K562 (cell line): ENCODE measurements around the gene PAF1. TPM values are rescaled to one million over a fixed set of nuclear protein-coding genes. Genes with fewer than 3 reads are reported as not detected.

Experiments used
- ATF1 ChIP-seq, 2 experiments: fragments of 450-650 bp in 1 of 2; IDR thresholded peaks; 2 replicates each; pipeline ENCODE4 v1.6.1; 2016; ENCODE audit warnings: missing compliant biosample characterization in 1 of 2, missing genetic modification characterization in 1 of 2
- EP400 ChIP-seq: fragments of 450-650 bp; IDR thresholded peaks from 2 replicates; pipeline ENCODE4 v1.6.1; 2017; ENCODE audit warnings: antibody characterized with exemption, mild to moderate bottlenecking, moderate library complexity
- EWSR1 ChIP-seq: fragments of 450-650 bp; IDR thresholded peaks from 2 replicates; pipeline ENCODE4 v1.6.1; 2018; ENCODE audit warnings: borderline replicate concordance, mild to moderate bottlenecking, low read depth, moderate library complexity; ENCODE audit not compliant: partially characterized antibody
- EZH2 ChIP-seq: IDR thresholded peaks from 2 replicates; pipeline ENCODE4 v1.6.1; 2012; ENCODE audit warnings: low read depth, mild to moderate bottlenecking, inconsistent platforms, low read length, borderline replicate concordance
- FOXA3 ChIP-seq, 2 experiments: fragments of 450-650 bp in 1 of 2; sonication (generic) in 1 of 2; formaldehyde crosslinking; IDR thresholded peaks in 1 of 2; conservative IDR thresholded peaks in 1 of 2; 2 replicates each; pipeline versions ENCODE4 v1.4.0 to v1.8.0; 2020 to 2022; ENCODE audit warnings: mild to moderate bottlenecking in 2 of 2, missing genetic modification reagents in 1 of 2
- JUNB ChIP-seq: fragments of 450-650 bp; formaldehyde crosslinking; conservative IDR thresholded peaks from 2 replicates; pipeline ENCODE4 v1.4.0; 2020; ENCODE audit warnings: mild to moderate bottlenecking
- LCOR ChIP-seq: sonication (generic); formaldehyde crosslinking; IDR thresholded peaks from 2 replicates; pipeline ENCODE4 v1.8.0; 2022; ENCODE audit warnings: mild to moderate bottlenecking, missing genetic modification reagents
- MCM7 ChIP-seq, 2 experiments: fragments of 450-650 bp; IDR thresholded peaks; 2 replicates each; pipeline ENCODE4 v1.6.1; 2016 to 2018
- NEUROD1 ChIP-seq: fragments of 150-350 bp; IDR thresholded peaks from 2 replicates; pipeline ENCODE4 v1.6.1; 2014; ENCODE audit warnings: borderline replicate concordance, low read length, low read depth; ENCODE audit not compliant: partially characterized antibody
- NR2F6 ChIP-seq: fragments of 450-650 bp; formaldehyde crosslinking; IDR thresholded peaks from 2 replicates; pipeline ENCODE4 v1.4.0; 2020; ENCODE audit warnings: mild to moderate bottlenecking
- PCBP2 ChIP-seq: fragments of 200-400 bp; formaldehyde crosslinking; IDR thresholded peaks from 2 replicates; pipeline ENCODE4 v1.6.1; 2018; ENCODE audit warnings: low read length, low read depth, mild to moderate bottlenecking, moderate library complexity; ENCODE audit not compliant: poor library complexity, severe bottlenecking
- STAT5A ChIP-seq: IDR thresholded peaks from 2 replicates; pipeline ENCODE4 v1.6.1; 2012; ENCODE audit warnings: low read length, inconsistent platforms, borderline replicate concordance
- TOE1 ChIP-seq, 2 experiments: fragments of 450-650 bp in 1 of 2; sonication (generic) in 1 of 2; formaldehyde crosslinking in 1 of 2; IDR thresholded peaks; 2 replicates each; pipeline versions ENCODE4 v1.7.1 to v1.8.0; 2016 to 2022; ENCODE audit warnings: borderline replicate concordance in 2 of 2, mild to moderate bottlenecking in 2 of 2, antibody characterized with exemption in 1 of 2, inconsistent platforms in 1 of 2, low read depth in 1 of 2, missing genetic modification reagents in 1 of 2, moderate library complexity in 1 of 2
- WHSC1 ChIP-seq: IDR thresholded peaks from one replicate; pipeline ENCODE4 v1.6.1; 2012; ENCODE audit warnings: low read length, control low read depth, inconsistent platforms
- ZNF232 ChIP-seq: sonication (generic); formaldehyde crosslinking; IDR thresholded peaks from 2 replicates; pipeline ENCODE4 v1.8.0; 2022; ENCODE audit warnings: mild to moderate bottlenecking, missing genetic modification reagents
- ZNF239 ChIP-seq: fragments of 250-450 bp; sonication (Bioruptor Pico); IDR thresholded peaks from 2 replicates; pipeline ENCODE4 v1.4.0; 2020; ENCODE audit warnings: mild to moderate bottlenecking
- polyA plus RNA-seq, 8 experiments: library from polyadenylated mRNA; depleted of rRNA in 4 of 8; stranded (reverse) in 5 of 8; unstranded in 3 of 8; fragments of >200 nt; fragmentation: Nextera tagmentation in 2 of 8; fragmentation: Illumina TruSeq in 1 of 8; extraction: Ambion mirVana in 2 of 8; extraction: Trizol in 1 of 8; gene quantifications; 2 replicates each; pipeline versions ENCODE4 v1.2.1 to v1.2.3, GENCODE V29; 2011 to 2014; ENCODE audit warnings: inconsistent platforms in 1 of 8, missing spikeins in 1 of 8
- total RNA-seq, 7 experiments: library from RNA; depleted of rRNA in 6 of 7; stranded (reverse); fragments of >200 nt in 6 of 7; fragmentation: Illumina TruSeq in 2 of 7; extraction: Trizol in 2 of 7; gene quantifications; 2 replicates each; pipeline versions ENCODE4 v1.2.1 to v1.2.3, GENCODE V29; 2011 to 2021; ENCODE audit warnings: low replicate concordance in 1 of 7
- TF ChIP-seq, protein P1 (sequence below): fragments of 150-350 bp; IDR thresholded peaks from 2 replicates; pipeline ENCODE4 v1.6.1; 2014; ENCODE audit warnings: low read depth, mild to moderate bottlenecking, low read length, borderline replicate concordance
- TF ChIP-seq, protein P2 (sequence below): fragments of 450-650 bp; formaldehyde crosslinking; IDR thresholded peaks from 2 replicates; pipeline ENCODE4 v1.4.0; 2022; ENCODE audit warnings: mild to moderate bottlenecking, moderate library complexity
- TF ChIP-seq, protein P3 (sequence below): fragments of 250-450 bp; sonication (Bioruptor Pico); IDR thresholded peaks from 2 replicates; pipeline ENCODE4 v1.9.0; 2021; ENCODE audit warnings: mild to moderate bottlenecking
- TF ChIP-seq, protein P4 (sequence below): fragments of 250-450 bp; sonication (Bioruptor Pico); IDR thresholded peaks from 2 replicates; pipeline ENCODE4 v1.4.0; 2020; ENCODE audit warnings: mild to moderate bottlenecking, moderate library complexity

The PAF1 gene
- total and polyA plus RNA-seq, 9 of the 15 experiments (the other 6 are each of a cell fraction or from before 2014, with no cell fraction given) = 1.5 to 45.0 (median 33.8) TPM

DNA sequence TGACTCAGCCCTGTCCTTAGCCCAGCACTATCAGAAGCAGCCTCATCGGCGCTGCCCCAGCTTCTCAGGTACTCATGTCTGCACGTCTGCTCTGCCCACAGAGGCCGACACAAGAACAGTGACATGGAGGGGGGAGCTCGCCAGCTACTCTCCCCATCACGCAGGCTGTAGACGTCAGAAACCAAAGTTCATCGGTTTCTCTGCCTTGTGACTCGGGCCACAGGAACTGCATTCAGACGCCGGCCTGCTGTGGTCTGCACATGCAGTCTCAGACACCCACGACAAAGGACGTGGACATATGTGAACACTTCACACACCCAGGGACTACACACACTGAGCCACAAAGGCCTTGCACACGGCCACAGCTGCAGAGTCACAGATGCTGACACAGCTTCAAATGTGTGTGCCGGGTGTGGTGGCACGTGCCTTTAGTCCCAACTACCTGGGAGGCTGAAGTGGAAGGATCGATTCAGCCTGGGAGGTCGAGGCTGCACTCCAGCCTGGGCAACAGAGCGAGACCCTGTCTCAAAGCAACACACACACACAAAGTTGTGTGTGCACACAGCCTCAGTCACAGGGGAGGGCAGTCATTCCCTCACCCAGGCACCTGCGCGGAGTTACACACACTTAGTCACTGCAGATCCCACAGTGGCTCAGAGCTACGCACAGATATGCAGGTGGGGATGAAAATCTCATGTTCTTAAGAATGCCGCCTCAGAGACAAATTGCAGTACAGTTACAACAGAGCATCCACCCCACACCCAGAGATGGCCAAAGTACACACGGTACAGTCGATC lies 10.8 kb upstream of the PAF1 start (continued):
- TF ChIP-seq, protein P1, sequence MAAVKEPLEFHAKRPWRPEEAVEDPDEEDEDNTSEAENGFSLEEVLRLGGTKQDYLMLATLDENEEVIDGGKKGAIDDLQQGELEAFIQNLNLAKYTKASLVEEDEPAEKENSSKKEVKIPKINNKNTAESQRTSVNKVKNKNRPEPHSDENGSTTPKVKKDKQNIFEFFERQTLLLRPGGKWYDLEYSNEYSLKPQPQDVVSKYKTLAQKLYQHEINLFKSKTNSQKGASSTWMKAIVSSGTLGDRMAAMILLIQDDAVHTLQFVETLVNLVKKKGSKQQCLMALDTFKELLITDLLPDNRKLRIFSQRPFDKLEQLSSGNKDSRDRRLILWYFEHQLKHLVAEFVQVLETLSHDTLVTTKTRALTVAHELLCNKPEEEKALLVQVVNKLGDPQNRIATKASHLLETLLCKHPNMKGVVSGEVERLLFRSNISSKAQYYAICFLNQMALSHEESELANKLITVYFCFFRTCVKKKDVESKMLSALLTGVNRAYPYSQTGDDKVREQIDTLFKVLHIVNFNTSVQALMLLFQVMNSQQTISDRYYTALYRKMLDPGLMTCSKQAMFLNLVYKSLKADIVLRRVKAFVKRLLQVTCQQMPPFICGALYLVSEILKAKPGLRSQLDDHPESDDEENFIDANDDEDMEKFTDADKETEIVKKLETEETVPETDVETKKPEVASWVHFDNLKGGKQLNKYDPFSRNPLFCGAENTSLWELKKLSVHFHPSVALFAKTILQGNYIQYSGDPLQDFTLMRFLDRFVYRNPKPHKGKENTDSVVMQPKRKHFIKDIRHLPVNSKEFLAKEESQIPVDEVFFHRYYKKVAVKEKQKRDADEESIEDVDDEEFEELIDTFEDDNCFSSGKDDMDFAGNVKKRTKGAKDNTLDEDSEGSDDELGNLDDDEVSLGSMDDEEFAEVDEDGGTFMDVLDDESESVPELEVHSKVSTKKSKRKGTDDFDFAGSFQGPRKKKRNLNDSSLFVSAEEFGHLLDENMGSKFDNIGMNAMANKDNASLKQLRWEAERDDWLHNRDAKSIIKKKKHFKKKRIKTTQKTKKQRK = no peak
- TF ChIP-seq NR2F6 (CRISPR knock-in tag) (0 out of 2 replicates have a peak, but pooled peaks have one; percentile 37), ZNF232 (CRISPR knock-in tag) (no peak), TOE1 (IDR thresholded peaks at IDR 0.05; ENCODE audit: borderline replicate concordance) (no peak), TOE1 (CRISPR knock-in tag; IDR thresholded peaks at IDR 0.05; ENCODE audit: borderline replicate concordance, low read depth) (0 out of 2 replicates have a peak, but pooled peaks have one; percentile 70), EP400 (no peak), NEUROD1 (peak; percentile 15), LCOR (CRISPR knock-in tag) (0 out of 2 replicates have a peak, but pooled peaks have one; percentile 4), JUNB (CRISPR knock-in tag) (0 out of 2 replicates have a peak, but pooled peaks have one; percentile 6), EWSR1 (no peak), PCBP2 (no peak), ATF1 (CRISPR knock-in tag; IDR thresholded peaks at IDR 0.05) (no peak), ATF1 (tag; IDR thresholded peaks at IDR 0.05) (peak; percentile 39), STAT5A (no peak), MCM7 (IDR thresholded peaks at IDR 0.05) (no peak), FOXA3 (CRISPR knock-in tag; conservative IDR thresholded peaks at IDR 0.05 in 1 of 2, IDR thresholded peaks at IDR 0.05 in 1 of 2) (no peak), ZNF239 (no peak; the same call in 1 of the 2 replicates), EZH2 (no peak), WHSC1 (no peak)
- TF ChIP-seq, protein P2, sequence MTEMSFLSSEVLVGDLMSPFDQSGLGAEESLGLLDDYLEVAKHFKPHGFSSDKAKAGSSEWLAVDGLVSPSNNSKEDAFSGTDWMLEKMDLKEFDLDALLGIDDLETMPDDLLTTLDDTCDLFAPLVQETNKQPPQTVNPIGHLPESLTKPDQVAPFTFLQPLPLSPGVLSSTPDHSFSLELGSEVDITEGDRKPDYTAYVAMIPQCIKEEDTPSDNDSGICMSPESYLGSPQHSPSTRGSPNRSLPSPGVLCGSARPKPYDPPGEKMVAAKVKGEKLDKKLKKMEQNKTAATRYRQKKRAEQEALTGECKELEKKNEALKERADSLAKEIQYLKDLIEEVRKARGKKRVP (CRISPR knock-in tag) = peak; percentile 57; the same call in 1 of the 2 replicates
- TF ChIP-seq, protein P3, sequence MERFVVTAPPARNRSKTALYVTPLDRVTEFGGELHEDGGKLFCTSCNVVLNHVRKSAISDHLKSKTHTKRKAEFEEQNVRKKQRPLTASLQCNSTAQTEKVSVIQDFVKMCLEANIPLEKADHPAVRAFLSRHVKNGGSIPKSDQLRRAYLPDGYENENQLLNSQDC = no peak
- TF ChIP-seq, protein P4, sequence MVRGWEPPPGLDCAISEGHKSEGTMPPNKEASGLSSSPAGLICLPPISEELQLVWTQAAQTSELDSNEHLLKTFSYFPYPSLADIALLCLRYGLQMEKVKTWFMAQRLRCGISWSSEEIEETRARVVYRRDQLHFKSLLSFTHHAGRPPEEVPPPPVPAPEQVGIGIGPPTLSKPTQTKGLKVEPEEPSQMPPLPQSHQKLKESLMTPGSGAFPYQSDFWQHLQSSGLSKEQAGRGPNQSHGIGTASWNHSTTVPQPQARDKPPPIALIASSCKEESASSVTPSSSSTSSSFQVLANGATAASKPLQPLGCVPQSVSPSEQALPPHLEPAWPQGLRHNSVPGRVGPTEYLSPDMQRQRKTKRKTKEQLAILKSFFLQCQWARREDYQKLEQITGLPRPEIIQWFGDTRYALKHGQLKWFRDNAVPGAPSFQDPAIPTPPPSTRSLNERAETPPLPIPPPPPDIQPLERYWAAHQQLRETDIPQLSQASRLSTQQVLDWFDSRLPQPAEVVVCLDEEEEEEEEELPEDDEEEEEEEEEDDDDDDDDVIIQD (CRISPR knock-in tag) = peak; percentile 64; the same call in 1 of the 2 replicates
